HL-60 (cell line): ENCODE results near the gene TMEM239.

Experiments used
- DNase-seq, 2 experiments: peaks; one replicate each; pipeline ENCODE4 v3.0.0-alpha.2; 2010 to 2020; ENCODE audit warnings: low read depth in 1 of 2, low spot score in 1 of 2
- H3K27ac ChIP-seq: fragments of 250-450 bp; sonication (Bioruptor Pico); replicated peaks from 2 replicates; pipeline ENCODE4 v1.5.1; 2020; ENCODE audit warnings: mild to moderate bottlenecking, moderate library complexity
- H3K27me3 ChIP-seq: fragments of 250-450 bp; sonication (Bioruptor Pico); 2 replicates; pipeline ENCODE4 v1.5.1; 2021; ENCODE audit warnings: mild to moderate bottlenecking, moderate library complexity; ENCODE audit not compliant: insufficient read depth, poor library complexity, severe bottlenecking
- H3K4me3 ChIP-seq: replicated peaks from 2 replicates; pipeline ENCODE4 v1.5.1; 2011; ENCODE audit warnings: mild to moderate bottlenecking, control low read depth, low read length; ENCODE audit not compliant: insufficient read depth
- CTCF ChIP-seq: IDR thresholded peaks from one replicate; pipeline ENCODE4 v1.5.1; 2011; ENCODE audit warnings: low read length, control low read depth, inconsistent platforms; ENCODE audit not compliant: insufficient read depth
- GABPA ChIP-seq: IDR thresholded peaks from 2 replicates; pipeline ENCODE4 v1.6.1; 2012; ENCODE audit warnings: low read depth
- POLR2AphosphoS5 ChIP-seq: IDR thresholded peaks from 2 replicates; pipeline ENCODE4 v1.6.1; 2012; ENCODE audit warnings: low read depth
- SPI1 ChIP-seq: IDR thresholded peaks from 2 replicates; pipeline ENCODE4 v1.6.1; 2012; ENCODE audit warnings: low read depth, mild to moderate bottlenecking, borderline replicate concordance
- TF ChIP-seq, protein P1 (sequence below): IDR thresholded peaks from 2 replicates; pipeline ENCODE4 v1.6.1; 2012; ENCODE audit warnings: low read depth; ENCODE audit not compliant: insufficient replicate concordance

The TMEM239 gene

DNA sequence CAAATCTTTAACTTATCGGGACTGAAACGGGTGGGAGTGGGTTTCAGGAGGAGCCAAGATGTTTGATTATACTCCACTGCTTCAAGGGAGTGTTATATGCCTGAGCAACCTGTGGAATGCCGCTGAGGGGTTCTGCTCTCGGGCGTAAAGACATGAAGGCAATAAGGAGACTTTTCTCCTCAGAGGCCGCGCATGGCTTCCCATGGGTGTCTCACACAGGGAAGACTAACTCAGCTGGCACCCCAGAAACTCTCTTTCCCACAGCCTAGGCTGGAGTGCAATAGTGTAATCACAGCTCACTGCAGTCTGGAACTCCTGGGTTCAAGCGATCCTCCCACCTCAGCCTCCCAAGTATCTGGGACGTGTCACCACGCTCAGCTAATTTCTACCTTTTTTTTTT lies 6.5 kb upstream of the TMEM239 start:
- H3K27me3 ChIP-seq = peaks cover 21% of the 10 kb centered on the region

GRCh38 chr20:2812189-2812588 lies 4.0 kb upstream of the TMEM239 start:
- no peak overlapping the region for H3K4me3 ChIP-seq
- DNase-seq = no peak
- H3K27ac ChIP-seq = no peak overlapping the region
- TF ChIP-seq POLR2AphosphoS5 = no peak
- TF ChIP-seq SPI1 = no peak
- no peak for TF ChIP-seq GABPA
- TF ChIP-seq, protein P1, sequence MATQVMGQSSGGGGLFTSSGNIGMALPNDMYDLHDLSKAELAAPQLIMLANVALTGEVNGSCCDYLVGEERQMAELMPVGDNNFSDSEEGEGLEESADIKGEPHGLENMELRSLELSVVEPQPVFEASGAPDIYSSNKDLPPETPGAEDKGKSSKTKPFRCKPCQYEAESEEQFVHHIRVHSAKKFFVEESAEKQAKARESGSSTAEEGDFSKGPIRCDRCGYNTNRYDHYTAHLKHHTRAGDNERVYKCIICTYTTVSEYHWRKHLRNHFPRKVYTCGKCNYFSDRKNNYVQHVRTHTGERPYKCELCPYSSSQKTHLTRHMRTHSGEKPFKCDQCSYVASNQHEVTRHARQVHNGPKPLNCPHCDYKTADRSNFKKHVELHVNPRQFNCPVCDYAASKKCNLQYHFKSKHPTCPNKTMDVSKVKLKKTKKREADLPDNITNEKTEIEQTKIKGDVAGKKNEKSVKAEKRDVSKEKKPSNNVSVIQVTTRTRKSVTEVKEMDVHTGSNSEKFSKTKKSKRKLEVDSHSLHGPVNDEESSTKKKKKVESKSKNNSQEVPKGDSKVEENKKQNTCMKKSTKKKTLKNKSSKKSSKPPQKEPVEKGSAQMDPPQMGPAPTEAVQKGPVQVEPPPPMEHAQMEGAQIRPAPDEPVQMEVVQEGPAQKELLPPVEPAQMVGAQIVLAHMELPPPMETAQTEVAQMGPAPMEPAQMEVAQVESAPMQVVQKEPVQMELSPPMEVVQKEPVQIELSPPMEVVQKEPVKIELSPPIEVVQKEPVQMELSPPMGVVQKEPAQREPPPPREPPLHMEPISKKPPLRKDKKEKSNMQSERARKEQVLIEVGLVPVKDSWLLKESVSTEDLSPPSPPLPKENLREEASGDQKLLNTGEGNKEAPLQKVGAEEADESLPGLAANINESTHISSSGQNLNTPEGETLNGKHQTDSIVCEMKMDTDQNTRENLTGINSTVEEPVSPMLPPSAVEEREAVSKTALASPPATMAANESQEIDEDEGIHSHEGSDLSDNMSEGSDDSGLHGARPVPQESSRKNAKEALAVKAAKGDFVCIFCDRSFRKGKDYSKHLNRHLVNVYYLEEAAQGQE = no peak
- TF ChIP-seq CTCF = no peak
- peaks cover 7% of the 10 kb centered on the region for H3K27me3 ChIP-seq

More for the DNA sequence above, 6.5 kb upstream of the TMEM239 start:
- no peak overlapping the region for H3K27ac ChIP-seq
- no peak overlapping the region for H3K4me3 ChIP-seq
- no peak for DNase-seq
- TF ChIP-seq CTCF (no peak), SPI1 (no peak), GABPA (no peak), POLR2AphosphoS5 (no peak)
- TF ChIP-seq, protein P1 = no peak

GRCh38 chr20:2814076-2814475 lies 2.1 kb upstream of the TMEM239 start:
- no peak for DNase-seq
- Histone ChIP-seq H3K4me3 (no peak overlapping the region), H3K27me3 (peaks cover 4% of the 10 kb centered on the region), H3K27ac (no peak overlapping the region)
- TF ChIP-seq, protein P1 = no peak

- TF ChIP-seq, protein P1 = no peak
- no peak for TF ChIP-seq SPI1
- no peak for TF ChIP-seq GABPA
- TF ChIP-seq CTCF = no peak
- TF ChIP-seq POLR2AphosphoS5 = no peak
- DNase-seq = no peak
- peaks cover 4% of the 10 kb centered on the region for H3K27me3 ChIP-seq
- no peak within 1 kb of the TSS for H3K27ac ChIP-seq
- no peak within 1 kb of the TSS for H3K4me3 ChIP-seq
These were observed 1.5 kb upstream of the TMEM239 start, which contains the start of gene C20orf141 for GRCh38 chr20:2814587-2815051. C20orf141 (plus strand) TSS chr20:2814987; CDS start chr20:2815185, 198 bp downstream.
